Stomach (tissue), 9 donors: ENCODE data around the gene TFEB. TPM values are rescaled to one million over a fixed set of nuclear protein-coding genes. Genes with fewer than 3 reads are reported as not detected.
A peak's percentile ranks its signal among the peaks of the same experiment; 100 is the strongest.

Experiments used
- DNase-seq, 2 donors: peaks; one replicate each; pipeline versions ENCODE4 v3.0.0 to v3.0.0-alpha.2; 2013 to 2019
- H3K27ac ChIP-seq, 5 donors: fragments of 200-600 bp in 4 of 5; sonication (generic) in 4 of 5; one replicate each; pipeline ENCODE4 v1.5.1; 2013 to 2019; ENCODE audit warnings: mild to moderate bottlenecking in 1 of 5, moderate library complexity in 1 of 5
- H3K27me3 ChIP-seq, 3 donors: fragments of 200-600 bp; sonication (generic); one replicate each; pipeline ENCODE4 v1.5.1; 2017 to 2019; ENCODE audit warnings: mixed run types in 1 of 3
- H3K36me3 ChIP-seq, 4 donors: fragments of 200-600 bp; sonication (generic); 1 replicate in 3 of 4; 2 replicates in 1 of 4; pipeline ENCODE4 v1.5.1; 2016 to 2019
- H3K4me1 ChIP-seq, 4 donors: fragments of 200-600 bp; sonication (generic); one replicate each; pipeline ENCODE4 v1.5.1; 2016 to 2019
- H3K4me3 ChIP-seq, 4 donors: fragments of 200-600 bp; sonication (generic) in 3 of 4; one replicate each; pipeline ENCODE4 v1.5.1; 2016 to 2019; ENCODE audit warnings: mild to moderate bottlenecking in 1 of 4
- H3K9me3 ChIP-seq, 4 donors: fragments of 200-600 bp; sonication (generic); one replicate each; pipeline ENCODE4 v1.5.1; 2016 to 2019
- CTCF ChIP-seq, 7 experiments: fragments of 450-650 bp in 4 of 7; fragments of 200-600 bp in 3 of 7; sonication (generic) in 3 of 7; IDR thresholded peaks; one replicate each; pipeline ENCODE4 v1.5.1; 2016 to 2019; ENCODE audit warnings: antibody characterized with exemption in 7 of 7, control low read depth in 2 of 7, mild to moderate bottlenecking in 1 of 7
- EP300 ChIP-seq: sonication (generic); formaldehyde crosslinking; IDR thresholded peaks from one replicate; pipeline ENCODE4 v1.6.1; 2017; ENCODE audit warnings: antibody characterized with exemption
- POLR2A ChIP-seq, 4 donors: fragments of 450-650 bp; IDR thresholded peaks; one replicate each; pipeline ENCODE4 v1.6.1; 2016; ENCODE audit warnings: antibody characterized with exemption in 4 of 4, control low read depth in 2 of 4, mild to moderate bottlenecking in 1 of 4, moderate library complexity in 1 of 4
- POLR2AphosphoS5 ChIP-seq, 3 donors: sonication (generic); formaldehyde crosslinking; IDR thresholded peaks; one replicate each; pipeline ENCODE4 v1.6.1; 2016; ENCODE audit warnings: antibody characterized with exemption in 3 of 3
- WGBS, 5 donors: extraction: QIAGEN DNeasy Blood & Tissue Kit in 3 of 5; methylation state at CpG; one replicate each; pipeline versions ENCODE4 v1.1.5 to v1.1.7; 2013 to 2018; 5-methylcytosine and 5-hydroxymethylcytosine counted together
- intact Hi-C: fragments of 100-400 bp; cut with DNase I; formaldehyde crosslinking; loops from one replicate; pipeline ENCODE4 v1.15.1; 2023; ENCODE audit warnings: low total_unique reads
- polyA plus RNA-seq, 3 donors: library from polyadenylated mRNA; stranded (reverse); fragments of 200-250 nt; gene quantifications; one replicate each; pipeline ENCODE4 v1.2.3, GENCODE V29; 2013
- total RNA-seq, 5 donors: library from RNA; depleted of rRNA; stranded (reverse); fragments of >200 nt; gene quantifications; one replicate each; pipeline versions ENCODE4 v1.1.0 to v1.2.3, GENCODE V29; 2014 to 2016
- donor health status: healthy with polysubstance abuse.
- donor health status: Bipolar disorder and iron deficiency.
- donor health status: healthy.

The TFEB gene
- total and polyA plus RNA-seq, 8 donors, result 6.4 to 130 (median 13.5) TPM

GRCh38 chr6:41744236-41744787 is 8.9 kb upstream of the TFEB start:
- Histone ChIP-seq H3K4me3 (peak overlapping the region; percentile 30 to 50 (median 46)), H3K27me3 (no peaks in the 10 kb centered on the region), H3K27ac (peak overlapping the region; percentile 53 to 81 (median 75)), H3K36me3 (peaks cover 0 to 43% (median 4%) of the 10 kb centered on the region in 4 donors), H3K9me3 (no peaks in the 10 kb centered on the region), H3K4me1 (peaks cover 9 to 45% (median 26%) of the 10 kb centered on the region in 4 donors)
- intact Hi-C loops, result no loop called here
- WGBS, 5 donors, result 34 to 66% (median 61%) methylated on average over 7 of the region's 7 CpGs
- peak in 1 of 2 donors; percentile 48 for DNase-seq
- TF ChIP-seq POLR2AphosphoS5 (IDR thresholded peaks at IDR 0.05), result peak in 2 of 3 donors; percentile 84 to 89
- no peak for TF ChIP-seq CTCF (IDR thresholded peaks at IDR 0.05)
- TF ChIP-seq POLR2A (IDR thresholded peaks at IDR 0.05), result peak in 1 of 4 donors; percentile 51

- peak overlapping the region; percentile 30 to 50 (median 46) for H3K4me3 ChIP-seq
These were observed 8.2 kb upstream of the TFEB start for GRCh38 chr6:41743406-41744235.

GRCh38 chr6:41741625-41742490 is 6.5 kb upstream of the TFEB start:
- WGBS, 5 donors, result 37 to 69% (median 64%) methylated on average over 15 to 20 of the region's 20 CpGs
- Histone ChIP-seq H3K9me3 (no peaks in the 10 kb centered on the region), H3K4me3 (peak overlapping the region; percentile 30 to 50 (median 46)), H3K27me3 (no peaks in the 10 kb centered on the region), H3K27ac (peak overlapping the region in 4 of 5 donors; percentile 34 to 81 (median 76)), H3K4me1 (peaks cover 0 to 29% (median 11%) of the 10 kb centered on the region in 4 donors), H3K36me3 (peaks cover 0 to 45% (median 4%) of the 10 kb centered on the region in 4 donors)
- DNase-seq, result peak; percentile 64 to 80
- intact Hi-C loops, result no loop called here
- peak in 2 of 4 donors; percentile 1 to 35 for TF ChIP-seq POLR2A (IDR thresholded peaks at IDR 0.05)
- no peak for TF ChIP-seq CTCF (IDR thresholded peaks at IDR 0.05)
- peak in 2 of 3 donors; percentile 83 to 88 for TF ChIP-seq POLR2AphosphoS5 (IDR thresholded peaks at IDR 0.05)

More at GRCh38 chr6:41743406-41744235, 8.2 kb upstream of the TFEB start:
- TF ChIP-seq POLR2AphosphoS5 (IDR thresholded peaks at IDR 0.05), result peak in 2 of 3 donors; percentile 53 to 58
- peak in 2 of 4 donors; percentile 68 to 72 for TF ChIP-seq POLR2A (IDR thresholded peaks at IDR 0.05)
- no peak for TF ChIP-seq CTCF (IDR thresholded peaks at IDR 0.05)
- TF ChIP-seq EP300, result no peak
- Histone ChIP-seq H3K27ac (peak overlapping the region; percentile 53 to 81 (median 75)), H3K4me1 (peaks cover 8 to 39% (median 20%) of the 10 kb centered on the region in 4 donors), H3K36me3 (peaks cover 0 to 45% (median 4%) of the 10 kb centered on the region in 4 donors), H3K27me3 (no peaks in the 10 kb centered on the region), H3K9me3 (no peaks in the 10 kb centered on the region)
- DNase-seq, result peak in 1 of 2 donors; percentile 51
- intact Hi-C loops, result no loop called here
- WGBS, 5 donors, result 39 to 76% (median 49%) methylated on average over 2 to 6 of the region's 6 CpGs
